GM19452 (cell line): Measurements from ENCODE around the gene APBA2.

Experiments used
- ATAC-seq: cut with Tn5 transposase; IDR thresholded peaks from one replicate; pipeline ENCODE4 v1.9.1; 2021; ENCODE audit not compliant: unreplicated experiment

Gene APBA2

GRCh38 chr15:28980709-28981350 lies 95.1 kb downstream of the APBA2 start:
- no peak for ATAC-seq

- no peak for ATAC-seq
These were observed 95.6 kb downstream of the APBA2 start for GRCh38 chr15:28981351-28981720.

GRCh38 chr15:28981921-28982320 lies 96.1 kb downstream of the APBA2 start:
- ATAC-seq: no peak

- no peak for ATAC-seq
These were observed 97.1 kb downstream of the APBA2 start for GRCh38 chr15:28982886-28983285.

GRCh38 chr15:28983432-28984311 lies 97.9 kb downstream of the APBA2 start:
- ATAC-seq: no peak

GRCh38 chr15:28984421-28985315 lies 98.9 kb downstream of the APBA2 start:
- no peak for ATAC-seq

GRCh38 chr15:28985316-28985645 lies 99.5 kb downstream of the APBA2 start:
- no peak for ATAC-seq

GRCh38 chr15:28985691-28986090 lies 99.9 kb downstream of the APBA2 start:
- ATAC-seq: no peak

GRCh38 chr15:28986108-28986507 lies 100.3 kb downstream of the APBA2 start:
- ATAC-seq: no peak

GRCh38 chr15:28986726-28987125 lies 101.0 kb downstream of the APBA2 start:
- ATAC-seq: no peak

GRCh38 chr15:28987337-28987736 lies 101.6 kb downstream of the APBA2 start:
- ATAC-seq: no peak

GRCh38 chr15:28989239-28989830 lies 103.6 kb downstream of the APBA2 start:
- ATAC-seq: no peak

- no peak for ATAC-seq
These were observed 104.1 kb downstream of the APBA2 start for GRCh38 chr15:28989896-28990295.

GRCh38 chr15:28990390-28990789 lies 104.6 kb downstream of the APBA2 start:
- no peak for ATAC-seq

GRCh38 chr15:28991236-28992171 lies 105.7 kb downstream of the APBA2 start:
- ATAC-seq: no peak

GRCh38 chr15:28992336-28992864 lies 106.6 kb downstream of the APBA2 start:
- no peak for ATAC-seq

GRCh38 chr15:28993051-28993719 lies 107.4 kb downstream of the APBA2 start:
- no peak for ATAC-seq

- ATAC-seq: no peak
These were observed 107.9 kb downstream of the APBA2 start for GRCh38 chr15:28993720-28994053.

- ATAC-seq: no peak
These were observed 108.5 kb downstream of the APBA2 start for GRCh38 chr15:28994142-28994830.
